Endometrial microvascular endothelial cells (primary cell): ENCODE measurements around the gene SLC9A4. TPM values are rescaled to one million over a fixed set of nuclear protein-coding genes. Genes with fewer than 3 reads are reported as not detected.

ENCODE experiments used
- total RNA-seq: library from RNA; depleted of rRNA; stranded (reverse); fragments of >200 nt; gene quantifications from one replicate; pipeline ENCODE4 v1.2.3, GENCODE V29; 2015; ENCODE audit errors: inconsistent ontology term

SLC9A4 gene
- total RNA-seq, 1 donor from 2014 or later, result not detected

Other genes with a start within 250 kb of the SLC9A4 start
- gene IL1RL1, start 161.7 kb upstream of the SLC9A4 start, total RNA-seq, result 128 TPM
- gene IL18R1, start 117.4 kb upstream of the SLC9A4 start, total RNA-seq, result 6.8 TPM
- not detected for gene IL18RAP, start 50.1 kb upstream of the SLC9A4 start, total RNA-seq
- not detected for gene SLC9A2, start 146.3 kb downstream of the SLC9A4 start, total RNA-seq